GM12865 (cell line): ENCODE measurements around the gene DNAJB11.

ENCODE experiments used
- DNase-seq: peaks from one replicate; pipeline ENCODE4 v3.0.0; 2010; ENCODE audit warnings: low read depth
- H3K4me3 ChIP-seq: 2 replicates; pipeline ENCODE4 v1.5.1; 2011; ENCODE audit warnings: mild to moderate bottlenecking, low read depth, low read length, control low read depth
- TF ChIP-seq, protein P1 (sequence below): IDR thresholded peaks from 2 replicates; pipeline ENCODE4 v1.5.1; 2011; ENCODE audit warnings: low read length, control low read depth, low read depth, inconsistent platforms; ENCODE audit not compliant: insufficient read depth; ENCODE audit errors: missing control alignments

DNAJB11 gene

DNA sequence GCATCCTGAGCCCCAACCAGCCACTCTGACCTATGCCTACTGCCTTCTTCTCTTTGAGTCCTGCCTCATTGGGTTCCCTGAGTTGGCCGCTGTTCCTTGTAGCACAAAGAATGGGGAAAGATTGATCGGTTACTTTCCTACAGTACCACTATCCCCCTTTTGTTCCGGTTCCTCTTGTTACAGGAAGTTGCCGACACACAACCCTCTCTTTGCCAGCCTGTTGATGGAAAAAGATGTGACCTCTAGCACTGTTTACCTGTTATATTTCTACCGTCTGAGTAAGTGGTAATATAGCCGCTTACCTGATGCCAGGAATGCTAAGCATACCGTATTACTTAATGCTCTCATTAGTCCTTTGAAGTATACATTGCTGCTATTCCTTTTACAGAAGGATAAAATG is 32.6 kb downstream of the DNAJB11 start:
- H3K4me3 ChIP-seq: no peak overlapping the region
- TF ChIP-seq, protein P1, sequence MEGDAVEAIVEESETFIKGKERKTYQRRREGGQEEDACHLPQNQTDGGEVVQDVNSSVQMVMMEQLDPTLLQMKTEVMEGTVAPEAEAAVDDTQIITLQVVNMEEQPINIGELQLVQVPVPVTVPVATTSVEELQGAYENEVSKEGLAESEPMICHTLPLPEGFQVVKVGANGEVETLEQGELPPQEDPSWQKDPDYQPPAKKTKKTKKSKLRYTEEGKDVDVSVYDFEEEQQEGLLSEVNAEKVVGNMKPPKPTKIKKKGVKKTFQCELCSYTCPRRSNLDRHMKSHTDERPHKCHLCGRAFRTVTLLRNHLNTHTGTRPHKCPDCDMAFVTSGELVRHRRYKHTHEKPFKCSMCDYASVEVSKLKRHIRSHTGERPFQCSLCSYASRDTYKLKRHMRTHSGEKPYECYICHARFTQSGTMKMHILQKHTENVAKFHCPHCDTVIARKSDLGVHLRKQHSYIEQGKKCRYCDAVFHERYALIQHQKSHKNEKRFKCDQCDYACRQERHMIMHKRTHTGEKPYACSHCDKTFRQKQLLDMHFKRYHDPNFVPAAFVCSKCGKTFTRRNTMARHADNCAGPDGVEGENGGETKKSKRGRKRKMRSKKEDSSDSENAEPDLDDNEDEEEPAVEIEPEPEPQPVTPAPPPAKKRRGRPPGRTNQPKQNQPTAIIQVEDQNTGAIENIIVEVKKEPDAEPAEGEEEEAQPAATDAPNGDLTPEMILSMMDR: no peak
- DNase-seq: no peak

DNA sequence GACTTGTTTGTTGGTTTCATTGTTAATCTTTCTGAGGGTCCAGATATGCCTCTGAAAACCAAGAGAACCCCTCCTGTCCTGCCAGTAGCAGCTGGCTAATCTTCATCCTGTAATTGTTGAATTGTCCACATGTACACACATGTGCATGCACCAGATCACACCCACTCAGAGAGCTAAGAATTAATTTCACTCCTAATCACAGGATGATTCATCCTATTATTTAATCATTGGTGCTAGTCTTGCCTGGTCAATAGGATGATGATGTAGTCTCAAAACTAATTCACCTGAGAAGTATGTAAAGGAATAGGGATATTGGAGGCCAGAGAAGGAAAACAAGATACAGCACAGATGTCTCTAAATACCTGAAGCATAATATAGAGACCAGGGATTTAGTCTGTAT is 34.6 kb downstream of the DNAJB11 start:
- no peak overlapping the region for H3K4me3 ChIP-seq
- TF ChIP-seq, protein P1: no peak
- no peak for DNase-seq

DNA sequence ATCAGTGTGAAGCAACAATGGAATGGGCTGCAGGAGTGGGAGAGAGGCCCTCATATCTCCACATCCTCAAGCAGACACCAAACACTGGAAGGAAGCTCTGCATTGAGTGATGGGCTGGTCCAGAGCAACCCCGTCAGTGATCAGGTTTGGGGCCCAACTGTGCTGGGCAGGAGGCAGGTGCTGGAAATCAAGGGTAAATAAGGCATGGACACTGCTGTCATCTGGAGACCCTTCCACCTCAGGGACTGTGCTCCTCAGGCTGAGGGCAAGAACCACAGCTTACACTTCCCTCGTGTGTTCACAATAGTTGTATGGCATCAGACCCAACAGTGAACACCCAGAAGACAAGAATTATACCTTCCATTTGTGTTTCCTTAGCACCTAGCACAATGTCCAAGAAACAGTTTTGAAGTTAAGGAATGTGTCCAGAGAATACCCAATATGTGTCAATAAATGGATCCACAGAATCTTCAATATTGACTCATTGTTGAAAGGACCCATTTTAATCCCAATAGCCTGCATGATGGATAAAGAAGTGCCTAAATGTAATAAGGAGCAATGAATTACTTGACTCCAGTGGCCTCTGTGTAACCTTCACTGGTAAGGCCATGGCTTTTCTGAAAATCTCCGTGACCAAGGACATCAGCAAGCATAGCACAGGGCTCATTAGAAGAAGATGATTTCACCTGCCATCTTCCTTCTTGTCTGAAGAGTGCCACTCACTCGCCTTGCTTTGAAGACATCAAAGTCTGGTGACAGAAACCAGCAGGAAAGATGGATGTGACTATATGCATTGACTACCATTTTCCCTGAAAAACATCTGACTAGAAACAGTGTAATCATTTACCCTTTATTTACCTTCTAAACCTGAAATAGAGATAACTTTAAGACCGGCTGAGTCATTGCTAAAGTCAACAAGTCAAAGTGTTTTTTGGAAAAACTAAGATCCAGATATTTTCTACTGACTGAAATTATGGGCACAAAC is 35.3 kb downstream of the DNAJB11 start:
- no peak overlapping the region for H3K4me3 ChIP-seq
- no peak for DNase-seq
- TF ChIP-seq, protein P1: no peak

DNA sequence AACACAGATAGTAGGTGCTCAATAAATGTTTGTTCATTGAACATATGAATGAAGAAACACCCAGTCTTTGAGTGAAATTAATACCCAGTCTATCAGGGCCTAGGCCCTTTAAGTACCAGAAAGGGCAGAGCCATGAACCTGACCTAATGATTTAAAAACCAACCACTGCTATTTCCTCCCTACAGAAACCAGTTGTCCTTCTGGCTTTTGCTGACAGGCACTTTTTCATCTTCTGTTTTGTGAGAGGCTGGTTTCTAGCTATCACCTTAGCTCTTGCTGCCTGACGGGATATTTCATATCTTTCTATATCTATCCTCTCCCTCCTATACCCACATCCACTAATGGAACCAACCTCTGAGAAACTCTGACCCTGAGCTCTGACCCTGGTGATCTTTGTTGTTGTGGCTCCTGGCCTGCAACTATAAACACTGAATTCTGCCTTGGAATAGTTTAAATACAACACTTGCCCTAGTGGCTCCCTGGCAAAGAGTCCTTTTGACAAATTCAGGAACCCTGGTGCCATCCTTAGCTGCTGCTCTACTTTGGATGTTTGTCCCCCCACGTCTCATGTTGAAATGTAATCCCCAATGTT is 38.2 kb downstream of the DNAJB11 start:
- TF ChIP-seq, protein P1: no peak
- no peak overlapping the region for H3K4me3 ChIP-seq

DNA sequence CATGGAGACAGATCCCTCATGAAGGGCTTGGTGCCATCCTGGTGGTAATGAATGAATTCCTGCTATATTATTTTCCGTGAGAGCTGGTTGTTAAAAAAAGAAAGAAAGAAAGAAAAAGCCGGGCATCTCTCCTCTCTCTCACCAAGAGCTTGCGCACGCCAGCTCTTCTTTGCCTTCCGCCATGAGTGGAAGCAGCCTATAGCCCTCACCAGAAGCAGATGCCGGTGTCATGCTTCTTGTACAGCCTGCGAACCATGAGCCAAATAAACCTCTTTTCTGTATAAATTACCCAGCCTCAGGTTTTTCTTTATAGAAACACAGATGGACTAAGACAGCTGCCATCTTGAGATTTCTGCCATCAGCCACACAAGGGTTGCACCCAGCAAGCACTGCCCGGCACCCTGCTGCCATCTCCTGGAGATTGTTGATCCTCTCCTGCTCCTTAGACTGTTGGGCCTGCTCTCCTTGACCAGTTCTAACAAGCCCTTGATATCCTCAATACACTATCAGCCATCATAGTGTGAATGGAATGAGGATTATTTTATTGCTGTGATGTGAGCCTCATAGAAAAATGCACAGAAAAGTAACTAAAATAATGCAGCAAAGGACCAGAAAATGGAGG is 38.8 kb downstream of the DNAJB11 start:
- peak; percentile 41 for DNase-seq
- TF ChIP-seq, protein P1: peak; percentile 43
- H3K4me3 ChIP-seq: no peak overlapping the region

More for the DNA sequence above, 38.2 kb downstream of the DNAJB11 start:
- no peak for DNase-seq

DNA sequence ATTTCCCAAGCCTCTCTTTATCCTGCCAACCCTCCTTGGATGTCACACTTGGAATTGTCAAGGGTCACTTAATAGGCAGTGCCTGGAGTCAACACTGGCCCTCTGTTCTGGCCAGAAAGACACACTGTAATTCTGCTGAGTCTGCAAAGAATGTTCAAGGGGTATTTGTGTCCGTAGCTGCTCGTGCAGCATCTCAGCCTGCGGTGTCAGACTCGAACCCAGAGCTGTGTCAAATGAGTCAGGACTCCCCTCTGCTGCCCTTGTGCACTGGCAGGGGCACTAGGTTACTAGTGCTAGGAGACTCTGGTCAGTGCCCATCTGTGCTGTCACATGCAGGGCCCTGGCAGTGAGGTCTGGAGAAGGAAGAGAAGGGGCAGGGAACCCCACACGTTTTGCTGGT is 41.5 kb downstream of the DNAJB11 start:
- no peak overlapping the region for H3K4me3 ChIP-seq
- TF ChIP-seq, protein P1: no peak
- DNase-seq: no peak
